Measurements from ENCODE around the gene PTGER3. TPM values are rescaled to one million over a fixed set of nuclear protein-coding genes. Genes with fewer than 3 reads are reported as not detected.
A peak's percentile ranks its signal among the peaks of the same experiment; 100 is the strongest.

Gene PTGER3
- polyA plus RNA-seq, result 0.04 to 0.05 TPM in 2 of 3 replicates, not detected in the other
- polyA plus RNA-seq (2011; ENCODE audit: low read depth), result 4.1 TPM
- not detected in 2 replicates for polyA plus RNA-seq (2011; cell fraction: cytosol; rRNA removed)
- 0.03 TPM in 2 replicates for polyA plus RNA-seq (2011; cell fraction: nucleus; rRNA removed)
- 0.01 and 3.8 TPM in 2 replicates for polyA plus RNA-seq (2012; ENCODE audit: low replicate concordance)
- 0.03 TPM in 1 of 3 replicates, not detected in the others for polyA minus RNA-seq
- not detected for polyA minus RNA-seq (2011; cell fraction: cytosol; rRNA and poly(A)+ RNA removed)
- polyA minus RNA-seq (2011; cell fraction: nucleus; rRNA and poly(A)+ RNA removed), result 0.11 and 0.16 TPM in 2 replicates

- no peaks in the 10 kb centered on the region for H3K79me2 ChIP-seq (ENCODE audit: control insufficient read depth, insufficient read depth, low read length)
- no peaks in the 10 kb centered on the region for H3K36me3 ChIP-seq (ENCODE audit: control insufficient read depth in 2 of 2, extremely low read depth in 1 of 2, insufficient read depth in 2 of 2, low read length in 2 of 2)
- DNase-seq (ENCODE audit: low read depth, low spot score), result no peak
- H3K9me3 ChIP-seq (ENCODE audit: control insufficient read depth, low read depth, low read length), result no peaks in the 10 kb centered on the region
- peak within 1 kb of the TSS; percentile 67 for H3K4me2 ChIP-seq (ENCODE audit: control insufficient read depth, extremely low read depth, insufficient read depth, low read depth, low read length)
- dilution Hi-C loops (cut with MboI; ENCODE audit: extremely low pct_ligation_motif_present, low sequenced_read_pairs), result no loop called here
- peaks cover 34% of the 10 kb centered on the region for H3K27me3 ChIP-seq (ENCODE audit: control insufficient read depth, extremely low read depth, insufficient read depth, low read length)
- H4K20me1 ChIP-seq (ENCODE audit: control insufficient read depth, extremely low read depth, insufficient read depth, low read length), result peaks cover 2% of the 10 kb centered on the region
- no peak for FAIRE-seq
- peak within 1 kb of the TSS; percentile 14 to 43 (median 36) for H3K4me3 ChIP-seq (ENCODE audit: control insufficient read depth in 2 of 3, extremely low read depth in 1 of 3, insufficient read depth in 2 of 3, low read depth in 1 of 3, low read length in 3 of 3)
- no peak within 1 kb of the TSS for H3K27ac ChIP-seq (ENCODE audit: control insufficient read depth, insufficient read depth, low read length)
- TF ChIP-seq EZH2 (IDR thresholded peaks at IDR 0.05; ENCODE audit: low read length) (peak; percentile 20), CTCF (optimal IDR thresholded peaks at IDR 0.05 in 1 of 3, IDR thresholded peaks at IDR 0.05 in 1 of 3, conservative IDR thresholded peaks at IDR 0.05 in 1 of 3; ENCODE audit: extremely low read depth in 1 of 3, insufficient read depth in 2 of 3, low read length in 3 of 3) (no peak)
- peak within 1 kb of the TSS; percentile 85 for H2AFZ ChIP-seq (ENCODE audit: control insufficient read depth, low read length)
- H3K4me1 ChIP-seq (ENCODE audit: control insufficient read depth, extremely low read depth, insufficient read depth, low read length), result peaks cover 4% of the 10 kb centered on the region
- H3K9ac ChIP-seq (ENCODE audit: control insufficient read depth, extremely low read depth, insufficient read depth, low read length), result no peak within 1 kb of the TSS
- no peaks in the 10 kb centered on the region for H3K9me1 ChIP-seq (ENCODE audit: control insufficient read depth, extremely low read depth, insufficient read depth, low read length)
Measured at GRCh38 chr1:71047635-71048607, at the start of gene PTGER3. PTGER3 (minus strand) TSS chr1:71047816; CDS start chr1:71047577, 239 bp downstream.

GRCh38 chr1:71094913-71095312 lies 47.3 kb upstream of the PTGER3 start:
- DNase-seq (ENCODE audit: low read depth, low spot score) (no peak), FAIRE-seq (no peak)
- no peaks in the 10 kb centered on the region for H4K20me1 ChIP-seq (ENCODE audit: control insufficient read depth, extremely low read depth, insufficient read depth, low read length)
- TF ChIP-seq EZH2 (IDR thresholded peaks at IDR 0.05; ENCODE audit: low read length) (no peak), CTCF (optimal IDR thresholded peaks at IDR 0.05 in 1 of 3, IDR thresholded peaks at IDR 0.05 in 1 of 3, conservative IDR thresholded peaks at IDR 0.05 in 1 of 3; ENCODE audit: extremely low read depth in 1 of 3, insufficient read depth in 2 of 3, low read length in 3 of 3) (no peak)
- dilution Hi-C loops (cut with MboI; ENCODE audit: extremely low pct_ligation_motif_present, low sequenced_read_pairs), result no loop called here
- H3K9me1 ChIP-seq (ENCODE audit: control insufficient read depth, extremely low read depth, insufficient read depth, low read length), result no peaks in the 10 kb centered on the region
- H3K27me3 ChIP-seq (ENCODE audit: control insufficient read depth, extremely low read depth, insufficient read depth, low read length), result no peaks in the 10 kb centered on the region
- no peaks in the 10 kb centered on the region for H3K36me3 ChIP-seq (ENCODE audit: control insufficient read depth in 2 of 2, extremely low read depth in 1 of 2, insufficient read depth in 2 of 2, low read length in 2 of 2)
- no peak overlapping the region for H2AFZ ChIP-seq (ENCODE audit: control insufficient read depth, low read length)
- H3K27ac ChIP-seq (ENCODE audit: control insufficient read depth, insufficient read depth, low read length), result no peak overlapping the region
- H3K4me2 ChIP-seq (ENCODE audit: control insufficient read depth, extremely low read depth, insufficient read depth, low read depth, low read length), result no peak overlapping the region
- peaks cover 3% of the 10 kb centered on the region for H3K4me1 ChIP-seq (ENCODE audit: control insufficient read depth, extremely low read depth, insufficient read depth, low read length)
- H3K9me3 ChIP-seq (ENCODE audit: control insufficient read depth, low read depth, low read length), result no peaks in the 10 kb centered on the region
- H3K79me2 ChIP-seq (ENCODE audit: control insufficient read depth, insufficient read depth, low read length), result no peaks in the 10 kb centered on the region
- no peak overlapping the region for H3K9ac ChIP-seq (ENCODE audit: control insufficient read depth, extremely low read depth, insufficient read depth, low read length)
- no peak overlapping the region for H3K4me3 ChIP-seq (ENCODE audit: control insufficient read depth in 2 of 3, extremely low read depth in 1 of 3, insufficient read depth in 2 of 3, low read depth in 1 of 3, low read length in 3 of 3)
